ENCODE results near the gene GNG7.

DNA sequence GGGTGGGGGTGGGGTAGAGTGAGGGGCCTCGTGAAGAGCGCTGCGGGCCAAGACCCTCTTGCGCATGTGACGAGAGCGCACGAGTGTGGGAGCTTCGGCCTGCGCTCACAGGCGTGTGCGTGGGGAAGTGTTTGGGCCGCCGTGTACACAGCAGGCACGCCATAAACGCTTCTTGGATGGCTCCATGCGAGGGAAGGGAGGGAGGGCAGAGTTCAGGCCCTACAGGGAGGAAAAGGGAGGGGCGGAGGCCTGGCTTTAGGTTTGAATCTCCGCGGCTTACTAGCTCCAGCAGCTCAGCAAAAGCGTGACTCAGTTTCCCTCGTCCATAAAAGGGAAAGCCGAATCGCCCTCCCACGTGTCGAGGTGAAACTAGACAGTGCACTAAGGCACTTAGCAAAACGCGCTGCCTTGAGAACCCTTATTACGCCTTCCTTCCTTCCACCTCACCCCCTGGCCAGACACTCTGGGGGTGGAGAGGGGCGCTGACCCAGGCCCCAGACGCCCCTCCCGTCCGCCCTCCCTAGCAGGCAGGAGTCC, 214.0 kb downstream of the GNG7 start:
- TF ChIP-seq, protein P1, sequence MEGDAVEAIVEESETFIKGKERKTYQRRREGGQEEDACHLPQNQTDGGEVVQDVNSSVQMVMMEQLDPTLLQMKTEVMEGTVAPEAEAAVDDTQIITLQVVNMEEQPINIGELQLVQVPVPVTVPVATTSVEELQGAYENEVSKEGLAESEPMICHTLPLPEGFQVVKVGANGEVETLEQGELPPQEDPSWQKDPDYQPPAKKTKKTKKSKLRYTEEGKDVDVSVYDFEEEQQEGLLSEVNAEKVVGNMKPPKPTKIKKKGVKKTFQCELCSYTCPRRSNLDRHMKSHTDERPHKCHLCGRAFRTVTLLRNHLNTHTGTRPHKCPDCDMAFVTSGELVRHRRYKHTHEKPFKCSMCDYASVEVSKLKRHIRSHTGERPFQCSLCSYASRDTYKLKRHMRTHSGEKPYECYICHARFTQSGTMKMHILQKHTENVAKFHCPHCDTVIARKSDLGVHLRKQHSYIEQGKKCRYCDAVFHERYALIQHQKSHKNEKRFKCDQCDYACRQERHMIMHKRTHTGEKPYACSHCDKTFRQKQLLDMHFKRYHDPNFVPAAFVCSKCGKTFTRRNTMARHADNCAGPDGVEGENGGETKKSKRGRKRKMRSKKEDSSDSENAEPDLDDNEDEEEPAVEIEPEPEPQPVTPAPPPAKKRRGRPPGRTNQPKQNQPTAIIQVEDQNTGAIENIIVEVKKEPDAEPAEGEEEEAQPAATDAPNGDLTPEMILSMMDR (IDR thresholded peaks at IDR 0.05; ENCODE audit: low read depth, low read length, poor library complexity, severe bottlenecking): no peak
- TF ChIP-seq EZH2phosphoT487 (IDR thresholded peaks at IDR 0.05; ENCODE audit: borderline replicate concordance, low read length): no peak

All from DOHH2 (cell line).